ENCODE measurements around the gene FLAD1. TPM values are rescaled to one million over a fixed set of nuclear protein-coding genes. Genes with fewer than 3 reads are reported as not detected.
A peak's percentile ranks its signal among the peaks of the same experiment; 100 is the strongest.

The FLAD1 gene
- total and polyA plus RNA-seq, 2 of the 4 experiments (the other 2 are of a cell fraction) = 26.3 to 37.3 TPM

- H3K9me3 ChIP-seq (ENCODE audit: control insufficient read depth, insufficient read depth, low read length) = no peaks in the 10 kb centered on the region
- WGBS, 2 experiments (ENCODE audit: extremely low coverage in 2 of 2, insufficient read length in 1 of 2) = 50% methylated on average over 2 of the region's 20 CpGs; no CpG with 5 or more reads in 1 of the 2 experiments
- H2AK9ac ChIP-seq (replicated peaks; ENCODE audit: low read depth, low read length, poor library complexity) = peak overlapping the region; percentile 55
- no peak overlapping the region for H4K5ac ChIP-seq (ENCODE audit: low read depth, low read length)
- H3K79me1 ChIP-seq (ENCODE audit: low read depth in 1 of 2, low read length in 2 of 2) = no peaks in the 10 kb centered on the region
- no peak overlapping the region for H4K8ac ChIP-seq (ENCODE audit: low read depth in 2 of 2, low read length in 2 of 2)
- dilution Hi-C loops (cut with HindIII; ENCODE audit: low sequenced_read_pairs, unreplicated experiment) (no loop called here), in situ Hi-C loops (cut with MboI; ENCODE audit: low sequenced_read_pairs) (no loop called here), intact Hi-C loops (cut with micrococcal nuclease) (no loop called here)
- H4K20me1 ChIP-seq (ENCODE audit: insufficient read depth, low read length) = no peaks in the 10 kb centered on the region; the same call in 1 of the 2 replicates
- no peak overlapping the region for H4K91ac ChIP-seq (ENCODE audit: insufficient read depth, low read depth, low read length)
- H2BK5ac ChIP-seq (ENCODE audit: low read depth, low read length, poor library complexity, severe bottlenecking) = no peak overlapping the region
- no peak overlapping the region for H3K56ac ChIP-seq (ENCODE audit: extremely low read depth, insufficient read depth, low read length)
- no peak overlapping the region for H2BK120ac ChIP-seq (ENCODE audit: low read depth, low read length)
- DNase-seq (no peak), ATAC-seq (ENCODE audit: low read depth) (no peak)
- H3K18ac ChIP-seq (ENCODE audit: low read depth, low read length) = no peak overlapping the region
- no peak overlapping the region for H3K4me3 ChIP-seq (ENCODE audit: insufficient read depth, low read depth, low read length)
- H3K27me3 ChIP-seq (ENCODE audit: control insufficient read depth, insufficient read depth, low read length) = peaks cover 46% of the 10 kb centered on the region
- no peak overlapping the region for H2BK15ac ChIP-seq (ENCODE audit: low read depth, low read length)
- peaks cover 1% of the 10 kb centered on the region; the same call in 1 of the 2 replicates for H3K4me1 ChIP-seq (ENCODE audit: control insufficient read depth, insufficient read depth, low read length)
- H3K4ac ChIP-seq (ENCODE audit: low read depth, low read length) = no peak overlapping the region
- peaks cover 6% of the 10 kb centered on the region; the same call in 1 of the 2 replicates for H3K9me1 ChIP-seq (ENCODE audit: insufficient read depth, low read length)
- no peak overlapping the region for H3K14ac ChIP-seq (replicated peaks; ENCODE audit: low read depth, low read length)
- H3K9ac ChIP-seq (ENCODE audit: low read depth, low read length) = no peak overlapping the region
- POLR2A ChIA-PET (ENCODE audit: unreplicated experiment) = no interaction called here
- H3K36me3 ChIP-seq (ENCODE audit: control insufficient read depth, insufficient read depth, low read length) = no peaks in the 10 kb centered on the region
- CTCF ChIA-PET = no interaction called here
- H2BK20ac ChIP-seq (ENCODE audit: low read depth, low read length) = no peak overlapping the region
- no peak overlapping the region for H3K27ac ChIP-seq (ENCODE audit: insufficient read depth, low read length)
- BruUV-seq (replicated peaks) = no TSS peak
- H2AFZ ChIP-seq (replicated peaks; ENCODE audit: low read length, poor library complexity) = no peak overlapping the region
- H3K23ac ChIP-seq (ENCODE audit: low read depth, low read length) = no peak overlapping the region
- no peak for TF ChIP-seq BHLHE40 (IDR thresholded peaks at IDR 0.05; ENCODE audit: low read depth, low read length)
- TF ChIP-seq POLR2A (IDR thresholded peaks at IDR 0.05; ENCODE audit: low read depth, low read length) = no peak
- TF ChIP-seq, protein P1, sequence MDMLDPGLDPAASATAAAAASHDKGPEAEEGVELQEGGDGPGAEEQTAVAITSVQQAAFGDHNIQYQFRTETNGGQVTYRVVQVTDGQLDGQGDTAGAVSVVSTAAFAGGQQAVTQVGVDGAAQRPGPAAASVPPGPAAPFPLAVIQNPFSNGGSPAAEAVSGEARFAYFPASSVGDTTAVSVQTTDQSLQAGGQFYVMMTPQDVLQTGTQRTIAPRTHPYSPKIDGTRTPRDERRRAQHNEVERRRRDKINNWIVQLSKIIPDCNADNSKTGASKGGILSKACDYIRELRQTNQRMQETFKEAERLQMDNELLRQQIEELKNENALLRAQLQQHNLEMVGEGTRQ (IDR thresholded peaks at IDR 0.05; ENCODE audit: low read depth, low read length) = no peak
- no peak for TF ChIP-seq NFE2L2 (IDR thresholded peaks at IDR 0.05; ENCODE audit: low read depth, low read length)
- TF ChIP-seq CTCF (conservative IDR thresholded peaks at IDR 0.05; ENCODE audit: low read depth, low read length) = no peak
- TF ChIP-seq, protein P2, sequence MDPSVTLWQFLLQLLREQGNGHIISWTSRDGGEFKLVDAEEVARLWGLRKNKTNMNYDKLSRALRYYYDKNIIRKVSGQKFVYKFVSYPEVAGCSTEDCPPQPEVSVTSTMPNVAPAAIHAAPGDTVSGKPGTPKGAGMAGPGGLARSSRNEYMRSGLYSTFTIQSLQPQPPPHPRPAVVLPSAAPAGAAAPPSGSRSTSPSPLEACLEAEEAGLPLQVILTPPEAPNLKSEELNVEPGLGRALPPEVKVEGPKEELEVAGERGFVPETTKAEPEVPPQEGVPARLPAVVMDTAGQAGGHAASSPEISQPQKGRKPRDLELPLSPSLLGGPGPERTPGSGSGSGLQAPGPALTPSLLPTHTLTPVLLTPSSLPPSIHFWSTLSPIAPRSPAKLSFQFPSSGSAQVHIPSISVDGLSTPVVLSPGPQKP (IDR thresholded peaks at IDR 0.05; ENCODE audit: borderline replicate concordance, low read depth, low read length) = no peak
- no peak for TF ChIP-seq RAD21 (IDR thresholded peaks at IDR 0.05; ENCODE audit: low read length)
- no peak for TF ChIP-seq CHD1 (IDR thresholded peaks at IDR 0.05; ENCODE audit: low read depth, low read length)
- no peak for TF ChIP-seq RFX5 (IDR thresholded peaks at IDR 0.05; ENCODE audit: low read depth, low read length)
- no peak overlapping the region for H2AK5ac ChIP-seq (ENCODE audit: low read depth, low read length)
- H3K4me2 ChIP-seq (ENCODE audit: low read depth, low read length) = no peak overlapping the region
Observed at GRCh38 chr1:155034318-155035208, 51.4 kb downstream of the FLAD1 start.
